EH (cell line): Measurements from ENCODE around the gene SETD2.

Source experiments
- DNase-seq: peaks from one replicate; pipeline ENCODE4 v3.0.0-alpha.2; 2015; ENCODE audit warnings: low read depth

SETD2 gene

DNA sequence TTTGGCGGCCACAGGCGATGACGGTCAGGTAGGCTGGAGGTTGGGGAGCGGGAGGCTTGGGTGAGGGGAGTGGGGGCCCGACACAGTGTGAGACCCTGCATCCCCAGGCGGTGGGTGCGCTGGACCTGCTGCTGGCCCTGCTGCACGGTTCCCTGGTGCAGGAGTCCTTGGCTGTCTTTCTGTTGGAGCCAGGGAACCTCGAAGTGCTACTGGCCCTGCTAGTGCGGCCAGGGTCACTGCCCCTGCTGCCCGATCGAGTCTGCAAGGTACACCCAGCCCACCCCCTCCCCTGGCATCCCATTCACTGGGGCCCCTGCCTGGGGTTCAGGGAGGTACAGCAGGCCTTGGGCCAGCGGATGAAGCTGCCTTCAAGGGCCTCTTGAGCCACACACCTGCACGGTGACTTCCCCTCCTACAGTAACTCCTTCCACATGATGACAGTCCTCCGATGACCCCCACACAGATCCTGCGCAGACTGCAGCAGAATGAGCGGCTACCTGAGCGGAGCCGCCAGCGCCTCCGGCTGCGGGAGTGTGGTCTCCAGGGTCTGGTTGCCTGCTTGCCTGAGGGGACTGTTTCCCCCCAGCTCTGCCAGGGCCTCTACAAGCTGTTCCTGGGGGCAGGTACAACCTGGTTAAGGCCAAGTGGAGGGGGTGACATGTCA, 164.9 kb downstream of the SETD2 start:
- DNase-seq = no peak

DNA sequence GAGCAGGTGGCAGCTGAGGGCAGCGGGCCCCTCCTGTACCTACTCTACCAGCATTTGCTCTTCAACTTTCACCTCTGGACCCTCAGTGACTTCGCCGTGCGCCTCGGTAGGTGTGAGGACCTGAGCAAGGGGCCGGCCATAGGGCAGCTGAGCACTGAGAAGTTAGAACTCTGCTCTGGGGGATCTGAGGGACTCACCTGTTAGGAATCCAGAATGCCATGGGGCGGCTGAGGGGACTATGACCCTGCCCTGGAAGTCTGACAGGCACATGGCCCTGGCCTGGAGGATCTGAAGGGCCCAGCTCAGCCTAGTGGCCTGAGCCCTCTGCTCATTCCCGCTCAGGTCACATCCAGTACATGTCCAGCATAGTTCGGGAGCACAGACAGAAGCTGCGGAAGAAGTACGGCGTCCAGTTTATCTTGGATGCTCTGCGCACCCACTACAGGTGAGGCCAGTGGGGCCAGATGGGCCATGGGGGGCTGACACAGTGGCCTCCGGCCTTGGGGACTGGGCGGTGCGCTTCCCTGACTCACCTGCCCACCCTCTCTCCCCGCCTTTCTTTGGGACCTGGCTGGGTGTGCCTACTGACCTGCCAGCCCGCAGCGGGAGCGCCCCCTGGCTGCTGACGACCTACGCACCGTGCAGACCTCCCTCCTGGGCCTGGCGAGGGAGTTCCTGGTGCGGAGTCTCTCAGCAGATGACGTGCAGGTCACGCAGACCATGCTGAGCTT, 165.6 kb downstream of the SETD2 start:
- DNase-seq = peak; percentile 47

DNA sequence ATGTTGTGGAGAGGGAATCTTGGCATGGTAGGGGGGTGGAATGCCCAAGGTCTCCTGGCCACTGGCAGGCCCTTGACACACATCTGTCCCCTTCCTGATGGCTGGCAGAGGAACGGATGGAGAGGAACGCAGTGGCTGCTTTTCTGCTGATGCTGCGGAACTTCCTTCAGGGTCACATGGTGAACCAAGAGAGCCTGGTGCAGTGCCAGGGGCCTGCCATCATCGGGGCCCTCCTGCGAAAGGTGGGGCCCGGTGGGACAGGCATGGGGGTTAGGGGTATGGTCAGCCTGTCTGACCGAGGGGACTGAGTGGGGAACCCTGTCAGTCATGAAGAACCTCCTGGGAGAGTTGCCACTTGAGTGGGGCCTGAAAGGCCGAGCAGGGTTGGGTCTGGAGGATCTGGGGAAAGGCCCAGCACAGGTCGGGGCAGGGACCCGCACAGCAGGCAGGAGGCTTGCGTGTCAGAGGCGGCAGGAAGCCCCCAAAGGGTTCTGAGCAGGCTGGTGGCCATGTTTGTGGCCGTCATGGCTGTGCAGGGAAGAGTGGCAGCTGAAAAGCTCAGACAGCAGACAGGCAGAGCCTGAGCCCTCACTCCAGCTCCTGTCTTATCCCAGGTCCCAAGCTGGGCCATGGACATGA, 166.3 kb downstream of the SETD2 start:
- no peak for DNase-seq

DNA sequence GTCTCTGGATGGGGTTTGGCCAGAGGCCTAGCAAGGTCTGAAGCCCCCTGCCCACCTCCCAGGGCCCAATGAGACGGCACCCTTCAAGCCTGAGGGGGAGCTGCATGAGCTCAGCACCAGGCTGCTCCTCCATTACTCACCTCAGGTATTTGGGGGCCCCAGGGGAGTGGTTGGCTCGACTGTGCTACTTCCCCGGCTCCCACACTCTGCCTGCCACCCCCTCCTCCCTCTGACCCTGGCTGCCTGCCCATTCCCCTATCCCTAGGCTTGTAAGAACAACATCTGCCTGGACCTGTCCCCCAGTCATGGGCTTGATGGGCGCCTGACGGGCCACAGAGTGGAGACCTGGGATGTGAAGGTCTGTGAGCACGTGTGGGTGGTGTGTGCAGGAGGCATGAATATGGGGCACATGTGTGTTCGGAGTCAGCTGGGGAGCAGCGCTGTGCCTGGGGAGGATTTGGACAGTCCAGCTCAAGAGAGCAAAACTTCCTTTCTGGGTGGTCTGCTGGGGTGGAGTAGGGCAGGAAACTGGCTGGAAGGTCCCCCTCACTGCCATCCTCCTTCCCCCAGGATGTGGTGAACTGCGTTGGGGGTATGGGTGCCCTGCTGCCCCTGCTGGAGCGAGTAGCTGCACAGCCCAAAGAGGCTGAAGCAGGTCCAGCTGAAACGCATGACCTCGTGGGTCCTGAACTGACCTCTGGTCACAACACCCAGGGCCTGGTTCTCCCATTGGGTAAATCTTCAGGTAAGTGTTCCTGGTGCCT, 167.0 kb downstream of the SETD2 start:
- DNase-seq = no peak

DNA sequence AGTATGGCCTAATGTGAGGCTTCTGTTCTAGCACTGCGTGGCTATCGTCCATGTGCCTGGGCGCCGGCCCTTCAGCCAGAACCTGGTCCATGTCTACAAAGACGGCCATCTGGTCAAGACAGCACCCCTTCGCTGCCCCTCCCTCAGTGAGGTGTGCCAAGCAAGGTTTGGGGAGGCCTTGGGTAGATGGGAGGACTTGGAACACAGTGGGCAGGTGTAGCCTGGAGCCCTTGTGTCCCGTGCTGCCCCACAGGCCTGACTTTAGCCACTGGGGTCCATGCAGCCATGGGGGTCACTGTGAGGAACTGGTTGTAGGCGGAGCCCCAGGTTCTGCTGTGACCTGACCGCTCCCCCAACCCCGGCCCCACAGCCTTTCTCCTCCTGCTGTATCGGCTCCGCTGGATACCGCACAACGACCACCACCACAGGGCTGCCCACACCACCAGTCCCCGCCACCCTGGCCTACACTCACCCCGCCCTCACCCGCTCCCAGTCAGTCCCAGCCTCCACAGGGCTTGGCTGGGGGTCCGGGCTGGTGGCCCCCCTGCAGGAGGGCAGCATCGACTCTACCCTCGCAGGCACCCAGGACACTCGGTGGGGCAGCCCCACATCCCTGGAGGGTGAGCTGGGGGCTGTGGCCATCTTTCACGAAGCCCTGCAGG, 167.9 kb downstream of the SETD2 start:
- no peak for DNase-seq

DNA sequence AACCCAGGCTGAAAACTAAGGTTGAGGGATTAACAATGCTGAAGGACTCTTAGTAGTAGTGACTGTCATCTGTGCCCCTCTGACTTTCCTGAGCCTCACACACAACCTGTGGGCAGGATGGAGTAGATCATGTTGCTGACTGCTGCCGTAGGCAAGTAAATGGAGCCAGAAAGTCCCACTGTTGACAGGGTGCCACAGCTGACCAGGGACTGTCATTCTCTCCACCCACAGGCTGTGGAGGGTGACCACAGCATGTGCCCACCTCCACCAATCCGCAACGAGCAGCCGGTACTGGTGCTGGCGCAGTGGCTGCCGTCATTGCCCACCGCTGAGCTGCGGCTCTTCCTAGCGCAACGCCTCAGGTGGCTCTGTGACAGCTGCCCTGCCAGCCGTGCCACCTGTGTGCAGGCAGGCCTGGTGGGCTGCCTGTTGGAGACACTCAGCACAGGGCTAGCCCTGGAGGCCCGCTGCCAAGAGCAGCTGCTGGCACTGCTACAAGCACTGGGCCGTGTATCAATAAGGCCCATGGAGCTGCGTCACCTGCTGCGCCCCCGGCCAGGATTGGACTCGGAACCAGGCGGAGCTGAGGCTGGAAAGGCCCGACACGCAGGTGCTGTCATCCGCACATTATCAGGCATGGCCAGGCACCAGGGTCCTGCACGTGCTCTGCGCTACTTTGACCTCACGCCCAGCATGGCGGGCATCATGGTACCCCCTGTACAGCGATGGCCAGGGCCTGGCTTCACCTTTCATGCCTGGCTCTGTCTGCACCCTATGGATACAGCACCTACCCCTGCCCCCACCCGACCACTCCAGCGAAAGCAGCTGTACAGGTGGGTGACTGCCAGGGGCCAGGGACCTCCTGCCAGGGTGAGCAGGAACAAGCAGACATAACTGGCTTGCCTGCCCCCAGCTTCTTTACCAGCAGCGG, 168.8 kb downstream of the SETD2 start:
- no peak for DNase-seq

DNA sequence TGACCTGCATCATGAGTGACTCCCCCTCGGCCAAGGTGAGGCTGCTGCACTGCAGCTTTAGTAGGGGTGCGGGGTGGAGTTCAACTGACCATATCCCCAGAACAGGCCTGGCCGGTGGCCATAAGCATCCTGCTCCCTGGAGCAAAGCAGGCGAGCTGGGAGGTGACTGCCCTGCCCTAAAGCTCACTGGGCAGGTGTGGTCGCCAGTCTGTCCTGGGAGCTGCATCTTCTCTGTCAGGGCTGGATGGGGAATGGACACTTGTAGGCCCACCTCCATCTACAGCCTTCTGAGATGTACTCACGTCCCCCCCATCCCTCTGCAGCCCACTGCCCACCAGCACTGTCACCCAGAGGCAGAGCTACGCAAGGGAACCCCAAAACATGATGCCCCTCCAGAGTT, 169.9 kb downstream of the SETD2 start:
- no peak for DNase-seq

DNA sequence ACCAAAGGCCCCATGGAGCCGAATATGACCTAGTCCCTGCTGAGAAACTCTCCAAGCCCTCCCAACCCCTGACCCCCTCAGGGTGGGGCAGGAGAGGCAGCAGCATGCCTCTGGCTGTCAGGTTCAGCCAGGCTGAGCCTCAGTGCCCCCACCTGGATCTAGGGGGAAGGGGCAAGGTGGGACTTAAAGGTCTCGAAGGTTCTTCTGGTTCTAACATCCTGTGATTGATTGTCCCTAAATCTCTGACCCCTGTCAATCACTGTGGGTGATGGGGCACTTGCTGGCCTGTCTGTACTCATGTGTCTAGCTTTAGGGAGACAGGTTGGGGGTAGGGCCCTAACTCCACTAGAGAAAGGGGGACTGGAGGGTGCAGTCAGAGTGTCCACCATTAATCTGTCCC, 170.6 kb downstream of the SETD2 start:
- DNase-seq = no peak

DNA sequence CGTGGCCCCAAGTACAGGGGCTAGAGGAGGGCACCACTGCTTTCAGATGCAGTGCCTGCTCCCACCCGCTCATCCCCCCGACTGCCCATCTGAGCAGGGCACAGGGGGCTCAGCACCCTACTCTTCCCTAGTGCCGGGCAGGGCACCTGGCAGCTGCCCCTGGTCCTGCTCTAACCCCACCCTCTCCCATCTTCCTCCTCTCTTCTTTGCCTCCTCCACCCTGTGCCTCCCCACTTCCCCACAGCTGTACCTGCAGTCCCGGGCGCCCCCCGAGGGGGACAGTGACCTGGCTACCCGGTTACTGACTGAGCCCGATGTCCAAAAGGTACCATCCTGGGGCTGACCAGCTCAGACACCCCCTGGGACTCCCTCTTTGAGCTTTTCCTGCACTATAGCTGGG, 171.7 kb downstream of the SETD2 start:
- DNase-seq = no peak

DNA sequence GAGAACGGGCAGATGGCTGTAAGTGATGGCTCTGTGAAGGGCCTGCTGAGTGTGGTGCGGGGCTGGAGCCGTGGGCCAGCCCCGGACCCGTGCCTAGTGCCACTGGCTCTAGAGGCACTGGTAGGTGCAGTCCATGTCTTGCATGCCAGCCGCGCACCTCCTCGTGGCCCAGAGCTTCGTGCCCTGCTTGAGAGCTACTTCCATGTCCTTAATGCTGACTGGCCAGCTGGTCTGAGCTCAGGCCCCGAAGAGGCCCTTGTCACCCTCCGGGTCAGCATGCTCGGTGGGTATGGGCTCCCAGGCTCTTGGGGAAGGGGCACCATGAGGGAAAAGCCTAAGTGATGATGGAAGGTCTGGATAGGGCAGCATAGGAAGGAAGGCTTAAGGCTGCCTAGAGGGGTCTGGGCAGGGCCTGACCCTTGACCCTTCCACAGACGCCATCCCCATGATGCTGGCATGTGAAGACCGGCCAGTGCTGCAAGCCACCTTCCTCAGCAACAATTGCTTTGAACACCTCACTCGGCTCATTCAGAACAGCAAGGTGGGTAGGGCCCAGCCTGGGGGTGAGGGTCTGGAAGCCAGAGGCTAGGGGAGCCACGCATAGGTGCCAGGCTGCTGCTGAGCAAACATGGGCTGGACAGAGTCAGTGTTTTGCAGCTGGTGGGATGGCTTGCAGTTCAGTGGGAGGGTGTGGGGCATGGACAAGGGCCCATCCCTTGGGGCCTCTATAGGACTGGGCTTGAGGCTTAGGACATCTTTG, 172.3 kb downstream of the SETD2 start:
- no peak for DNase-seq

DNA sequence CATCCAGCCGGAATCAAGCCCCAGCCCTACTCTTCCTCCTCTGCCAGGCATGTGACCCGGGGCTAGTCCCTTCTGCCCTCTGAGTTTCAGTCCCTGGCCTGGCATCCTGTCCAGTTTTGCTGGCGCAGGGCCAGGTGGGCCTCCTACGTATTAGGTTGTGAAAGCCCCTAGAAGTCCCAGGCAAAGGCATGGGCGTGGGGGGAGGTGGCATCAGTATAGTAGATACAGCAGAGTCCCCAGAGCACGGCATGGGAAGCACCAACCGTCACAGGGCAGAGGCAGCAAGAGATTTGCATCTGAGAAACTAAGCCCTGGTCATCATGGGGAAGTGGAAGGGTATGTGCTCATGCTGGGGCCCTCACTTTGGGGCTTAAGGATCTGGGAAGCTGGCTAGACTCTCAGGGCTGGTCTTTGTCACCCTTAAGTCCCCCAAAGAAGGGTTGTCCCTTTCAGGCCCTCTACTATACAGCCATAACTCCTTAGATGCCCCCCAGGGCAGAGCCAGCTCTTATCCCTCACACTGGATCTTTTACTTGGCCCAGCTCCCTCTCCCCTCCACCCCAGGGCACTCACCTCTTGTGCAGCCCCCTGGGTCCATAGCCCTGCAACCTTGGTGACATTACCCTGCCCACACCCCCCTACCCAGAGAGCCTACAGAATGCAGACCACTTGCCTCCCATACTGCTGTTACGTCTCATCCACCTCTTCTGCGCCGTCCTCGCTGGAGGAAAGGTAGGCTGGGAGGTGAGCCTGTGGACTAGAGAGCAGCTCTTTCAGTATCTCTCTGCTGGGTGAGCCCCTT, 173.1 kb downstream of the SETD2 start:
- no peak for DNase-seq

DNA sequence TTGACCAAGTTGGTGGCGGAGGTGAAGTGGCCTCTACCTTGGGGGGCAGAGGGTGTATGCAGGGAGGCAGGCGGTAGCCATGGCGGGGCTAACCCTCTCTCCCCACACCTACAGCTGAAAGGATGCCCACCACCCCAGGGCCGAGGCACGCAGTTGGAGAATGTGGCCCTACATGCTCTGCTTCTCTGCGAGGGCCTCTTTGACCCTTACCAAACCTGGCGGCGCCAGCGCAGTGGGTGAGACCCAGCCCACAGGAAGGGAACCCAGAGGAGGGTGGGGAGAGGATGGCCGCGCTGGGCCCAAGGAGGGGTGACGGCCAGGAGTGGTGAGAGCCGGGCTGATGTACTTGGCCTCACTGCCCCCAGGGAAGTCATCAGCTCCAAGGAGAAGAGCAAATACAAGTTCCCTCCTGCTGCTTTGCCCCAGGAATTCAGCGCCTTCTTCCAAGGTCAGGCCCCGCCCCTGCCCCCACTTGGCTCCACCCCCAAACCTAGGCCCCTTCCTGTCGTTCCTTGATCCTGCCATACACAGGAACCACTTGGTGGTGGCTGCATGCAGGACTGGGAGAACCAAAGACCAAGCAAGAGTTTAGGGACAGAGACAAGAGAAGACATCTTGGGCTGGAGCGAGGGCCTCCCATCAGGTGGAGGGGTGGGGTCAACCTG, 174.6 kb downstream of the SETD2 start:
- no peak for DNase-seq

DNA sequence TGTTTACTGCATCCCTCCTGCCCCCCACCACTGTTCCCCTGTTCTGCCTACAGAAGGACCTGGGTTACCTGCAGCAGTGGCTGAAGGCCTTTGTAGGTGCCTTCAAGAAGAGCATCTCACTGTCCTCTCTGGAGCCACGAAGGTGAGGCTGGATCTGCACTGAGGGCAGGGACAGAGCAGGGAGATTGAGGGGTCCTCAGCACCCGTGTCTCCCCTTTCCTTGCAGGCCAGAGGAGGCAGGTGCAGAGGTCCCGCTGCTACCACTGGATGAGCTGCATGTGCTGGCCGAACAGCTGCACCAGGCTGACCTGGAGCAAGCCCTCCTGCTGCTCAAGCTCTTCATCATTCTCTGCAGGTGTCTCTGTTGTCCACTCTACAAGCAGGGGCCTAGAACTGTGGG, 175.3 kb downstream of the SETD2 start:
- no peak for DNase-seq

DNA sequence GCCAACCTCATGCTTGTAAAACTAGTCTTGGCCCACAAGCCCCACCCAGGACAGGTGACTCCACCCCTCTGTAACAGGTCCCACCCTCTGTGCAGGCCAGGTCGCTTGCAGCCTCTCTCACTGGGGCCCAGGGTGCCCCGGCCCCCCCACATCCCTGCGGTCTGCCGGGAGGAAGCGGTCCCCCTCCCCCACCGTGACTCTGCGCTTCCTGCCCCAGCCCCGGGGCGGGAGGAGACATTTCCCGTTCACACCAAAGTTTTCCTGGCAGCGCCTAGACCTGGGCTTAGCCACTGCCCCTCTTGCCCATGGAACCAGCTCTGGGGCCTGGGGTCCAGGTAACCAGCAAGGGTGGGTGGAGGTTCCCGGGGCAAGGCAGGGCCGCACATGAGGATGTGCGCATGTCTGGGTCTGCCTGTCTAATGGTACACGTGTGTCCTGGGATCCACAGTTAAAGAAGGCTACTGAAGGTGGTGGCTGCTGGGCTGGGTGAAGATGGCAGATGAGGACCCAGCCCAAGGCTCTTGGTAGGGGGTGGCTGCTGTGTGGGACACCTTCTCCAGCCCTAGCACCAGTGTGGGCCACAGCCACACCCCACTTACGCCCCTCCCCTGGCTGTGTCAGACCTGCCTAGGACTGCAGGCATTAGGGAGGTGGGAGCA, 176.0 kb downstream of the SETD2 start:
- peak; percentile 47 for DNase-seq

DNA sequence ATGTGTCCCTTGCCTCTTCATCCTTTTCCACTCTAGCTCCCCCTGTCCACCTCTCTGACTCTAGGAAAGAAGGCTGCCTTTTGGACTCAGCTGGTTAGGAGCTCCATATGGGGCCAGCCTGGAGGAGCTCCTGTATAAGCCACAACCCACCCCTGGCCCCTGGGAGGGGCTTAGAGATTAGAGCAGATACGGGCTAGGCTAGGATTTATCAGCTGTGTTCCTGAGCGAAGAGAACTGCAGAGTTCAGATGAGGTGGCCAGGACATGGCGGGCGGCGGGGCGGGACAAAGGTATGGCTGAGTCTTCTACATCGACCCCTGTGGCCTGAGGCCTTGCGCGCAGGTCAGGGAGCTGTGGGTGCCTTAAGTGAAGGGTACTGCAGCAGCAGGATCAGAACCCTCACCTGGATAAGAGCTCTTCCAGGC, 176.6 kb downstream of the SETD2 start:
- no peak for DNase-seq

DNA sequence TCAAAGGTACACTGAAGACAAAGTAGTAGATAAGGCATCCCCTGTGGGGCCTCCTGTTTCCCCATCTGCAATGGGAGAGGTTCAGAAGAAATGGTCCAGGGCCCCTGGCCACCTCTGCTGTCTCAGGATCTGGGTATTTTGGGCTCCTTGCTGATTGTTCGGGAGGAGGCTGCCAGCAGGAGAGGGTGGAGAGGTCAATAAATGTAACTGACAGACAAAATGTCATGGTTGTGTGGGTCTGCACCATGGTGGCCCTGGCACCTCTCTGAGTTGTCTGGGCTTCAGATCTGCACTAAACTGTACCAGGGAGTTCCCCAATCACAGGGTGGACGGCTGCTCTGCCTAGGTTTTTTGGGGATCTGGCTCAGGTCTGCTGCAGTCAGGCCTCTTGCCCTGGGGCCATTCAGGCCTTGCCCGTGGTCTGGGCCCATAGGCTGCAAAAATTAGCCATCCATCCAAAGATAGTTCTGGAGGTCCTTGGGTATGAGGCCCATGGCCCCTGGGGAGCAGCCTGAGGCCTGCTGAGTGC, 177.1 kb downstream of the SETD2 start:
- no peak for DNase-seq

DNA sequence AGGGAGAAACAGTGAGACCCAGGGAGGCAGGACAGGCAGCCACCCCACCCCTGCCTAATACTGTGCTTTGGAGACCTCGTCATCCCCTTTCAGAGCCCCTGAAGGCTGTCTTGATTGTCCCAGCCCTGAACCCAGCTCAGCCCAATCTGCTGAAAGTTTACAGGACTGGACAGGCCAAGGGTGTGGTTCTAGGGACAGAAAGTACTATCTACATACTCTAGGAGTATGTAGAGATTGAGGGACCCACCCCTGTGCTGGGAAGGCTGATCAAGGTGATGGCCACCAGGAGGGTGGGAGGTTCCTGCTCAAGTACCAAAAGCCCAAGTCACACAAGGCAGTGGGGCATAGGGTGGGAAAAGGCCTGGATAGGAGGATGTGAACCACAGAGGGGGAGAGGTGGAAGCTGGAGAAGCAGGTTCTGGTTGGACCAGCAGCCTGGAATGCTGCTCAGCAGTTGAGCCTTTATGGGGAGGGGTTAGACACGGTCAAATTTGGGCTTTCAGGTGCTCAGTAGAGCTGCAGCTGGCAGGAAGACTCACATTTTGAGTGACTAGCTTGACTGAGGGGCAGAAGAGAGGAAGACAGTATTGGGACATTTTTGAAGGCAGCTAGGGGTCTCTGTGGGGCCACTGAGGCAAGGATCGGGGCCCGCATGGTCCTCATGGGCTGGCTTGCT, 177.7 kb downstream of the SETD2 start:
- DNase-seq = no peak
